Measurements from ENCODE around the gene EPB41L5.

The EPB41L5 gene

GRCh38 chr2:120052597-120052996, 39.7 kb downstream of the EPB41L5 start:
- Histone ChIP-seq H3K4me3 (replicated peaks; ENCODE audit: low read depth, low read length) (no peak overlapping the region), H3K36me3 (ENCODE audit: control insufficient read depth, insufficient read depth, low read length) (no peaks in the 10 kb centered on the region), H3K27me3 (replicated peaks; ENCODE audit: control insufficient read depth, insufficient read depth, low read length) (no peaks in the 10 kb centered on the region)
- no peak for DNase-seq (ENCODE audit: extremely low read depth, insufficient read length)
- no peak for TF ChIP-seq CTCF (IDR thresholded peaks at IDR 0.05; ENCODE audit: insufficient read depth, low read length, poor library complexity, severe bottlenecking)

- Histone ChIP-seq H3K4me3 (replicated peaks; ENCODE audit: low read depth, low read length) (no peak overlapping the region), H3K27me3 (replicated peaks; ENCODE audit: control insufficient read depth, insufficient read depth, low read length) (no peaks in the 10 kb centered on the region), H3K36me3 (ENCODE audit: control insufficient read depth, insufficient read depth, low read length) (no peaks in the 10 kb centered on the region)
- no peak for TF ChIP-seq CTCF (IDR thresholded peaks at IDR 0.05; ENCODE audit: insufficient read depth, low read length, poor library complexity, severe bottlenecking)
- no peak for DNase-seq (ENCODE audit: extremely low read depth, insufficient read length)
Observed at GRCh38 chr2:120053891-120054290, 41.0 kb downstream of the EPB41L5 start.

- Histone ChIP-seq H3K36me3 (ENCODE audit: control insufficient read depth, insufficient read depth, low read length) (no peaks in the 10 kb centered on the region), H3K27me3 (replicated peaks; ENCODE audit: control insufficient read depth, insufficient read depth, low read length) (no peaks in the 10 kb centered on the region), H3K4me3 (replicated peaks; ENCODE audit: low read depth, low read length) (no peak overlapping the region)
- TF ChIP-seq CTCF (IDR thresholded peaks at IDR 0.05; ENCODE audit: insufficient read depth, low read length, poor library complexity, severe bottlenecking) = no peak
- DNase-seq (ENCODE audit: extremely low read depth, insufficient read length) = no peak
Observed at GRCh38 chr2:120059483-120059882, 46.6 kb downstream of the EPB41L5 start.

- Histone ChIP-seq H3K36me3 (ENCODE audit: control insufficient read depth, insufficient read depth, low read length) (no peaks in the 10 kb centered on the region), H3K27me3 (replicated peaks; ENCODE audit: control insufficient read depth, insufficient read depth, low read length) (no peaks in the 10 kb centered on the region), H3K4me3 (replicated peaks; ENCODE audit: low read depth, low read length) (no peak overlapping the region)
- TF ChIP-seq CTCF (IDR thresholded peaks at IDR 0.05; ENCODE audit: insufficient read depth, low read length, poor library complexity, severe bottlenecking) = no peak
- no peak for DNase-seq (ENCODE audit: extremely low read depth, insufficient read length)
Observed at GRCh38 chr2:120060088-120060623, 47.3 kb downstream of the EPB41L5 start.

GRCh38 chr2:120064664-120065063, 51.8 kb downstream of the EPB41L5 start:
- TF ChIP-seq CTCF (IDR thresholded peaks at IDR 0.05; ENCODE audit: insufficient read depth, low read length, poor library complexity, severe bottlenecking) = no peak
- H3K27me3 ChIP-seq (replicated peaks; ENCODE audit: control insufficient read depth, insufficient read depth, low read length) = no peaks in the 10 kb centered on the region
- no peak overlapping the region for H3K4me3 ChIP-seq (replicated peaks; ENCODE audit: low read depth, low read length)
- H3K36me3 ChIP-seq (ENCODE audit: control insufficient read depth, insufficient read depth, low read length) = no peaks in the 10 kb centered on the region
- no peak for DNase-seq (ENCODE audit: extremely low read depth, insufficient read length)
